ENCODE data around the gene DUSP6. TPM values are rescaled to one million over a fixed set of nuclear protein-coding genes. Genes with fewer than 3 reads are reported as not detected.
A peak's percentile ranks its signal among the peaks of the same experiment; 100 is the strongest.

The DUSP6 gene
- total RNA-seq, 2 experiments from 2014 or later = 11.8 to 14.7 TPM

- Mint-ChIP-seq H3K27ac (no peak overlapping the region), H3K4me1 (ENCODE audit: low read depth) (peaks cover 12% of the 10 kb centered on the region), H3K27me3 (no peaks in the 10 kb centered on the region), H3K36me3 (ENCODE audit: low read depth) (no peaks in the 10 kb centered on the region), H3K4me3 (no peak overlapping the region), H3K9me3 (peaks cover 12% of the 10 kb centered on the region)
- Histone ChIP-seq H3K27me3 (ENCODE audit: control insufficient read depth in 1 of 2, insufficient read depth in 2 of 2, low read length in 2 of 2) (no peaks in the 10 kb centered on the region), H3K27ac (ENCODE audit: low read depth in 1 of 2, low read length in 2 of 2) (no peak overlapping the region), H3K9me3 (ENCODE audit: control insufficient read depth in 1 of 2, insufficient read depth in 1 of 2, low read length in 2 of 2) (peaks cover 7 to 9% of the 10 kb centered on the region in 2 experiments), H3K4me3 (ENCODE audit: low read length) (no peak overlapping the region), H3K36me3 (ENCODE audit: insufficient read depth, low read length) (no peaks in the 10 kb centered on the region), H3K4me1 (ENCODE audit: insufficient read depth, low read length) (peaks cover 8% of the 10 kb centered on the region)
- ATAC-seq (ENCODE audit: poor library complexity) (no peak), DNase-seq (no peak)
- intact Hi-C loops (cut with DNase I, micrococcal nuclease) = no loop called here
- no peak for TF ChIP-seq CTCF (IDR thresholded peaks at IDR 0.05)
- CTCF ChIA-PET = no interaction called here
- POLR2A ChIA-PET = no interaction called here
Observed at GRCh38 chr12:89334548-89335169, 17.6 kb downstream of the DUSP6 start.

- ChIA-PET CTCF (no interaction called here), POLR2A (no interaction called here)
- Mint-ChIP-seq H3K9me3 (peaks cover 15% of the 10 kb centered on the region), H3K4me1 (ENCODE audit: low read depth) (peaks cover 12% of the 10 kb centered on the region), H3K36me3 (ENCODE audit: low read depth) (no peaks in the 10 kb centered on the region), H3K4me3 (no peak overlapping the region), H3K27me3 (no peaks in the 10 kb centered on the region), H3K27ac (no peak overlapping the region)
- intact Hi-C loops (cut with DNase I, micrococcal nuclease) = no loop called here
- H3K27ac ChIP-seq (ENCODE audit: low read depth in 1 of 2, low read length in 2 of 2) = no peak overlapping the region
- peaks cover 8% of the 10 kb centered on the region for H3K4me1 ChIP-seq (ENCODE audit: insufficient read depth, low read length)
- H3K27me3 ChIP-seq (ENCODE audit: control insufficient read depth in 1 of 2, insufficient read depth in 2 of 2, low read length in 2 of 2) = no peaks in the 10 kb centered on the region
- DNase-seq (peak in 3 of 14 experiments; percentile 47 to 67 (median 58)), ATAC-seq (ENCODE audit: poor library complexity) (peak; percentile 34)
- H3K4me3 ChIP-seq (ENCODE audit: low read length) = no peak overlapping the region
- H3K36me3 ChIP-seq (ENCODE audit: insufficient read depth, low read length) = no peaks in the 10 kb centered on the region
- no peak for TF ChIP-seq CTCF (IDR thresholded peaks at IDR 0.05)
- peaks cover 7 to 9% of the 10 kb centered on the region in 2 experiments for H3K9me3 ChIP-seq (ENCODE audit: control insufficient read depth in 1 of 2, insufficient read depth in 1 of 2, low read length in 2 of 2)
Observed at GRCh38 chr12:89333564-89334252, 18.6 kb downstream of the DUSP6 start.

GRCh38 chr12:89328151-89329030 lies 23.9 kb downstream of the DUSP6 start:
- intact Hi-C loops (cut with DNase I, micrococcal nuclease) = no loop called here
- H3K27me3 Mint-ChIP-seq = no peaks in the 10 kb centered on the region
- H3K27ac Mint-ChIP-seq = no peak overlapping the region
- no peak for TF ChIP-seq CTCF (IDR thresholded peaks at IDR 0.05)
- H3K36me3 Mint-ChIP-seq (ENCODE audit: low read depth) = no peaks in the 10 kb centered on the region
- no peaks in the 10 kb centered on the region for H3K27me3 ChIP-seq (ENCODE audit: control insufficient read depth in 1 of 2, insufficient read depth in 2 of 2, low read length in 2 of 2)
- H3K4me1 Mint-ChIP-seq (ENCODE audit: low read depth) = peaks cover 2% of the 10 kb centered on the region
- H3K9me3 Mint-ChIP-seq = peaks cover 11% of the 10 kb centered on the region
- ATAC-seq (ENCODE audit: poor library complexity) (no peak), DNase-seq (no peak)
- peaks cover 2% of the 10 kb centered on the region for H3K4me1 ChIP-seq (ENCODE audit: insufficient read depth, low read length)
- no peak overlapping the region for H3K4me3 Mint-ChIP-seq
- POLR2A ChIA-PET = interaction anchor here (2.5 kb wide), 1 partner anchor 25 kb away, joined by 7 read pairs; the partner anchor contains the start of gene DUSP6
- CTCF ChIA-PET = no interaction called here
- no peaks in the 10 kb centered on the region for H3K36me3 ChIP-seq (ENCODE audit: insufficient read depth, low read length)
- peaks cover 7 to 9% of the 10 kb centered on the region in 2 experiments for H3K9me3 ChIP-seq (ENCODE audit: control insufficient read depth in 1 of 2, insufficient read depth in 1 of 2, low read length in 2 of 2)
- no peak overlapping the region for H3K4me3 ChIP-seq (ENCODE audit: low read length)
- H3K27ac ChIP-seq (ENCODE audit: low read depth in 1 of 2, low read length in 2 of 2) = no peak overlapping the region

Data from CD4-positive, alpha-beta T cell (primary cell).